Lung (tissue), 12 donors: Measurements from ENCODE around the gene LRP1. TPM values are rescaled to one million over a fixed set of nuclear protein-coding genes. Genes with fewer than 3 reads are reported as not detected.

Experiments
- ATAC-seq: fragments of 200-7000 bp; cut with Tn5 transposase; one replicate; pipeline ENCODE4 v1.9.1; 2020; ENCODE audit warnings: moderate number of reproducible peaks; ENCODE audit not compliant: insufficient read depth, low FRiP score
- DNase-seq, 3 donors: peaks; one replicate each; pipeline ENCODE4 v3.0.0-alpha.2; 2013 to 2017
- H3K27ac ChIP-seq, 2 donors: one replicate each; pipeline ENCODE4 v1.5.1; 2013; ENCODE audit warnings: mild to moderate bottlenecking in 2 of 2, moderate library complexity in 2 of 2, control low read depth in 1 of 2, inconsistent platforms in 1 of 2, low read depth in 1 of 2, low read length in 1 of 2
- H3K27me3 ChIP-seq, 3 donors: one replicate each; pipeline ENCODE4 v1.5.1; 2013; ENCODE audit warnings: low read length in 2 of 3; ENCODE audit not compliant: control insufficient read depth in 3 of 3, insufficient read depth in 3 of 3
- H3K36me3 ChIP-seq, 4 donors: one replicate each; pipeline ENCODE4 v1.5.1; 2013; ENCODE audit warnings: low read length in 4 of 4, mild to moderate bottlenecking in 1 of 4, moderate library complexity in 1 of 4; ENCODE audit not compliant: control insufficient read depth in 4 of 4, insufficient read depth in 4 of 4
- H3K4me1 ChIP-seq, 5 donors: one replicate each; pipeline ENCODE4 v1.5.1; 2013; ENCODE audit warnings: low read length in 5 of 5, mild to moderate bottlenecking in 2 of 5, moderate library complexity in 1 of 5; ENCODE audit not compliant: control insufficient read depth in 5 of 5, insufficient read depth in 5 of 5
- H3K4me3 ChIP-seq: one replicate; pipeline ENCODE4 v1.5.1; 2013; ENCODE audit warnings: mild to moderate bottlenecking, control low read depth, moderate library complexity
- H3K9ac ChIP-seq, 2 donors: one replicate each; pipeline ENCODE4 v1.5.1; 2013; ENCODE audit warnings: low read length in 2 of 2, control low read depth in 1 of 2; ENCODE audit not compliant: insufficient read depth in 1 of 2
- H3K9me3 ChIP-seq, 4 donors: one replicate each; pipeline ENCODE4 v1.5.1; 2013; ENCODE audit warnings: low read length in 3 of 4, mild to moderate bottlenecking in 1 of 4, moderate library complexity in 1 of 4; ENCODE audit not compliant: control insufficient read depth in 4 of 4, insufficient read depth in 3 of 4
- CTCF ChIP-seq: IDR thresholded peaks from 2 replicates; pipeline ENCODE4 v1.5.1; 2012; ENCODE audit warnings: mild to moderate bottlenecking; ENCODE audit errors: control extremely low read depth, extremely low read depth
- WGBS, 2 donors: extraction: QIAGEN DNeasy Blood & Tissue Kit; methylation state at CpG; one replicate each; pipeline ENCODE4 v1.1.7; 2013; 5-methylcytosine and 5-hydroxymethylcytosine counted together
- polyA plus RNA-seq, 2 donors: library from polyadenylated mRNA; stranded (reverse); fragments of 200-250 nt; gene quantifications; one replicate each; pipeline ENCODE4 v1.2.1, GENCODE V29; 2013
- total RNA-seq, 2 donors: library from RNA; depleted of rRNA in 1 of 2; stranded (reverse); fragments of >200 nt in 1 of 2; gene quantifications; one replicate each; pipeline ENCODE4 v1.2.1, GENCODE V29; 2014 to 2021
- donor health status: control.
- donor health status: control.
- donor health status: Bipolar disorder and iron deficiency.
- donor health status: healthy.
- donor health status: DM: yes; HTN: yes; CAD: no.

Gene LRP1
- total and polyA plus RNA-seq, 4 donors = 52.6 to 338 (median 122) TPM

- no peaks in the 10 kb centered on the region for H3K27me3 ChIP-seq
- no peak overlapping the region for H3K4me3 ChIP-seq
- H3K36me3 ChIP-seq = peaks cover 0 to 77% (median 56%) of the 10 kb centered on the region in 4 donors
- peaks cover 0 to 5% (median 2%) of the 10 kb centered on the region in 5 donors for H3K4me1 ChIP-seq
- no peak overlapping the region for H3K9ac ChIP-seq
- no peak for DNase-seq
- no peak for ATAC-seq
- no peak for TF ChIP-seq CTCF
- no peak overlapping the region for H3K27ac ChIP-seq
- no peaks in the 10 kb centered on the region for H3K9me3 ChIP-seq
- 93 to 96% methylated on average over 25 of the region's 25 CpGs for WGBS, 2 donors
Measured at GRCh38 chr12:57185403-57185802, 57.1 kb downstream of the LRP1 start.

DNA sequence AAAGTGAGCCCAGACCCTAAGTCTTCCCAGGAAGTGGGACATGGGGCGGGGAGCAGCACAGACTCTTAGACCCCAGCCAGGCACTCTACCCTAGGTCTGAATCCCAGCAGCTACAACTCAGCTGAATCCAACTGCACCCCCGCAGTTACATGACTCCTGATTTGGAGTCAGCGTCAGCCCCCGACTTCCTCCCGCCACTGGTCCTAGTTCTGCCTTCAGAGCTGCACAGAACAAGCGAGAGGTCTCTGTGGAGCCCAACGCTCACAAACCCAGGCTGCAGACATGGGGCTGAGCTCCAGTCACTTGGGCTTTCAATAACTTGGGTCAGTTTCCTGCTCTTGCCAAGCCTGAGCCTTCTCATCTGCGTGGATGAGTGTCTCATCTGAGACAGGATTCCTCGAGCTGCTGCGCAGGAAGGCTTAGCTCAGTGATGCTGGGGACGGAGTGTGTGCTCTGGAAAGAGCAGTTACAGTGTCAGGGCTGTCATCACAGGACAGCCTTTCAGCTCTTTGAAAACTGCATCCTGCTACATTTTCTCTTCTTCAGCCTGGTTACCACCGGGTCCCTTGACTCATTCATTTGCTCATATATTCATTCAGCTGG is 57.7 kb downstream of the LRP1 start:
- ATAC-seq (no peak), DNase-seq (no peak)
- Histone ChIP-seq H3K4me1 (peaks cover 0 to 8% (median 2%) of the 10 kb centered on the region in 5 donors), H3K9ac (no peak overlapping the region), H3K36me3 (peaks cover 0 to 77% (median 54%) of the 10 kb centered on the region in 4 donors), H3K27ac (no peak overlapping the region), H3K4me3 (no peak overlapping the region), H3K9me3 (no peaks in the 10 kb centered on the region), H3K27me3 (no peaks in the 10 kb centered on the region)
- WGBS, 2 donors = 82 to 91% methylated on average over 12 of the region's 12 CpGs
- no peak for TF ChIP-seq CTCF

- DNase-seq (no peak), ATAC-seq (no peak)
- Histone ChIP-seq H3K27me3 (no peaks in the 10 kb centered on the region), H3K4me1 (peaks cover 0 to 4% (median 2%) of the 10 kb centered on the region in 5 donors), H3K9me3 (no peaks in the 10 kb centered on the region), H3K4me3 (no peak overlapping the region), H3K9ac (no peak overlapping the region), H3K36me3 (peaks cover 0 to 85% (median 63%) of the 10 kb centered on the region in 4 donors), H3K27ac (no peak overlapping the region)
- TF ChIP-seq CTCF = no peak
- 78 to 88% methylated on average over 21 of the region's 21 CpGs for WGBS, 2 donors
Measured at GRCh38 chr12:57187222-57188089, 59.2 kb downstream of the LRP1 start.
